PC-3 (cell line): ENCODE data around the gene SLC25A21. TPM values are rescaled to one million over a fixed set of nuclear protein-coding genes. Genes with fewer than 3 reads are reported as not detected.

ENCODE experiments used
- ATAC-seq: fragments of 200-7000 bp; cut with Tn5 transposase; 2 replicates; pipeline ENCODE4 v1.9.1; 2020; ENCODE audit warnings: mild to moderate bottlenecking, moderate library complexity
- BruUV-seq: library from RNA; stranded (reverse); fragments of 400-500 nt; replicated peaks from 2 replicates; lab custom pipeline; 2021; lab: Mats Ljungman, UMichigan
- CTCF ChIA-PET: fragments of 300-600 bp; sonication (Branson Sonifier 250); formaldehyde crosslinking; loops from one replicate; lab custom pipeline; 2022; ENCODE audit warnings: antibody characterized with exemption; lab: Charles Lee
- POLR2A ChIA-PET: fragments of 300-600 bp; sonication (Branson Sonifier 250); formaldehyde crosslinking; loops from one replicate; lab custom pipeline; 2022; ENCODE audit warnings: antibody characterized with exemption; ENCODE audit not compliant: unreplicated experiment; lab: Charles Lee
- DNase-seq: peaks from one replicate; pipeline ENCODE4 v3.0.0-alpha.2; 2015
- H2AFZ ChIP-seq: fragments of 300-600 bp; sonication (generic); 2 replicates; pipeline ENCODE4 v1.6.0; 2016; ENCODE audit warnings: antibody characterized with exemption, low read length
- H3F3A ChIP-seq: fragments of 300-600 bp; sonication (generic); one replicate; pipeline ENCODE4 v1.6.0; 2017; ENCODE audit warnings: antibody characterized with exemption, low read length, control low read depth, mild to moderate bottlenecking; ENCODE audit not compliant: unreplicated experiment
- H3K27ac ChIP-seq: fragments of 300-600 bp; sonication (generic); 2 replicates; pipeline ENCODE4 v1.5.1; 2016; ENCODE audit warnings: mild to moderate bottlenecking, low read length
- H3K27me3 ChIP-seq: fragments of 300-600 bp; sonication (generic); 2 replicates; pipeline ENCODE4 v1.6.1; 2016; ENCODE audit warnings: low read length, mixed read lengths
- H3K36me3 ChIP-seq: fragments of 300-600 bp; sonication (generic); 2 replicates; pipeline ENCODE4 v1.6.1; 2016; ENCODE audit warnings: low read depth, mixed run types, low read length, mixed read lengths
- H3K4me1 ChIP-seq: fragments of 300-600 bp; sonication (generic); 2 replicates; pipeline ENCODE4 v1.5.1; 2016; ENCODE audit warnings: low read length; ENCODE audit not compliant: insufficient read depth
- H3K4me2 ChIP-seq: fragments of 300-600 bp; sonication (generic); 2 replicates; pipeline ENCODE4 v1.6.0; 2016; ENCODE audit warnings: low read length
- H3K4me3 ChIP-seq: fragments of 300-600 bp; sonication (generic); 2 replicates; pipeline ENCODE4 v1.5.1; 2016; ENCODE audit warnings: mild to moderate bottlenecking, low read length, mixed read lengths
- H3K79me2 ChIP-seq: fragments of 300-600 bp; sonication (generic); 2 replicates; pipeline ENCODE4 v1.6.1; 2017; ENCODE audit warnings: low read length, mixed read lengths
- H3K9ac ChIP-seq: fragments of 300-600 bp; sonication (generic); 2 replicates; pipeline ENCODE4 v1.6.0; 2016; ENCODE audit warnings: mild to moderate bottlenecking, low read length
- H3K9me2 ChIP-seq: fragments of 300-600 bp; sonication (generic); replicated peaks from 2 replicates; pipeline ENCODE4 v1.6.1; 2016; ENCODE audit warnings: mixed run types, low read length, mixed read lengths
- H3K9me3 ChIP-seq: fragments of 300-600 bp; sonication (generic); 2 replicates; pipeline ENCODE4 v1.6.1; 2016; ENCODE audit warnings: low read length, mixed read lengths
- H4K20me1 ChIP-seq: fragments of 300-600 bp; sonication (generic); 2 replicates; pipeline ENCODE4 v1.6.1; 2016; ENCODE audit warnings: low read length, mixed read lengths
- EZH2 ChIP-seq: fragments of 300-600 bp; sonication (generic); IDR thresholded peaks from one replicate; pipeline ENCODE4 v1.6.1; 2017; ENCODE audit warnings: antibody characterized with exemption, mild to moderate bottlenecking, low read length; ENCODE audit not compliant: unreplicated experiment
- EZH2phosphoT487 ChIP-seq: fragments of 300-600 bp; sonication (generic); IDR thresholded peaks from 2 replicates; pipeline ENCODE4 v1.6.1; 2018; ENCODE audit warnings: mild to moderate bottlenecking, antibody characterized with exemption, low read length, borderline replicate concordance
- intact Hi-C: fragments of 100-400 bp; cut with micrococcal nuclease; formaldehyde crosslinking; loops from 2 replicates; pipeline ENCODE4 v1.9.0; 2023
- total RNA-seq: library from RNA; depleted of rRNA; stranded (reverse); fragments of >200 nt; gene quantifications from 2 replicates; pipeline ENCODE4 v1.2.3, GENCODE V29; 2014
- TF ChIP-seq, protein P1 (sequence below): fragments of 300-600 bp; sonication (generic); conservative IDR thresholded peaks from 2 replicates; pipeline ENCODE4 v1.5.1; 2017; ENCODE audit warnings: antibody characterized with exemption, low read depth, mild to moderate bottlenecking, low read length

SLC25A21 gene
- total RNA-seq, 1 experiment from 2014 or later: 0.87 TPM

DNA sequence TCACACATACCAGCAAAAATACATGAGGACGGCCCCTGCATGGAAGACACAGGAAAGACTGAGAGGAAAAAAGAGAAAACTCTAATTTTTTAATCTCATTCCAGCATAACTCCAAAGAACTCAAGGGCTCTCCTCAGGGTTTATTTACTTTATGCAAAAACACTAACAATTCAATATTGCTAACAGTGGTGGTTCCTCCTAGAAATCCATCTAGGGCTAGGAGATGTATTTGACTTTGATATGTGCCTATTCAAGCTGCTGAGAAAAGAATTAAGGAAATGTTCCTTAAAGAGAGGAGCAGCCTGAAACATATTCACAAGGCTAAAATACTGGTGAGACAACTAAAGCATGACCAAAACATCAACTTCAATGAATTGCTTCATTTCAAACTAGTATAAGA lies 57.0 kb downstream of the SLC25A21 start:
- intact Hi-C loops: no loop called here
- no peaks in the 10 kb centered on the region for H3K27me3 ChIP-seq
- no peak overlapping the region for H2AFZ ChIP-seq
- H3K9ac ChIP-seq: no peak overlapping the region
- DNase-seq: no peak
- no peak overlapping the region for H3K4me3 ChIP-seq
- TF ChIP-seq EZH2: no peak
- TF ChIP-seq, protein P1, sequence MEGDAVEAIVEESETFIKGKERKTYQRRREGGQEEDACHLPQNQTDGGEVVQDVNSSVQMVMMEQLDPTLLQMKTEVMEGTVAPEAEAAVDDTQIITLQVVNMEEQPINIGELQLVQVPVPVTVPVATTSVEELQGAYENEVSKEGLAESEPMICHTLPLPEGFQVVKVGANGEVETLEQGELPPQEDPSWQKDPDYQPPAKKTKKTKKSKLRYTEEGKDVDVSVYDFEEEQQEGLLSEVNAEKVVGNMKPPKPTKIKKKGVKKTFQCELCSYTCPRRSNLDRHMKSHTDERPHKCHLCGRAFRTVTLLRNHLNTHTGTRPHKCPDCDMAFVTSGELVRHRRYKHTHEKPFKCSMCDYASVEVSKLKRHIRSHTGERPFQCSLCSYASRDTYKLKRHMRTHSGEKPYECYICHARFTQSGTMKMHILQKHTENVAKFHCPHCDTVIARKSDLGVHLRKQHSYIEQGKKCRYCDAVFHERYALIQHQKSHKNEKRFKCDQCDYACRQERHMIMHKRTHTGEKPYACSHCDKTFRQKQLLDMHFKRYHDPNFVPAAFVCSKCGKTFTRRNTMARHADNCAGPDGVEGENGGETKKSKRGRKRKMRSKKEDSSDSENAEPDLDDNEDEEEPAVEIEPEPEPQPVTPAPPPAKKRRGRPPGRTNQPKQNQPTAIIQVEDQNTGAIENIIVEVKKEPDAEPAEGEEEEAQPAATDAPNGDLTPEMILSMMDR: no peak
- no peak for TF ChIP-seq EZH2phosphoT487
- BruUV-seq: no TSS peak
- no peaks in the 10 kb centered on the region for H3K9me3 ChIP-seq
- H3K4me2 ChIP-seq: 0 out of 2 replicates have a peak overlapping the region, but pooled peaks have one; percentile 65
- no peak for ATAC-seq
- no peaks in the 10 kb centered on the region for H3K36me3 ChIP-seq
- peaks cover 4% of the 10 kb centered on the region for H3F3A ChIP-seq
- H4K20me1 ChIP-seq: no peaks in the 10 kb centered on the region
- H3K4me1 ChIP-seq: peaks cover 51% of the 10 kb centered on the region
- no peaks in the 10 kb centered on the region for H3K79me2 ChIP-seq
- H3K27ac ChIP-seq: no peak overlapping the region
- ChIA-PET CTCF (interaction anchor here (0.6 kb wide), 1 partner anchor 467 kb away, joined by 3 read pairs; no protein-coding TSS in a partner anchor), POLR2A (no interaction called here)
- H3K9me2 ChIP-seq: no peaks in the 10 kb centered on the region

DNA sequence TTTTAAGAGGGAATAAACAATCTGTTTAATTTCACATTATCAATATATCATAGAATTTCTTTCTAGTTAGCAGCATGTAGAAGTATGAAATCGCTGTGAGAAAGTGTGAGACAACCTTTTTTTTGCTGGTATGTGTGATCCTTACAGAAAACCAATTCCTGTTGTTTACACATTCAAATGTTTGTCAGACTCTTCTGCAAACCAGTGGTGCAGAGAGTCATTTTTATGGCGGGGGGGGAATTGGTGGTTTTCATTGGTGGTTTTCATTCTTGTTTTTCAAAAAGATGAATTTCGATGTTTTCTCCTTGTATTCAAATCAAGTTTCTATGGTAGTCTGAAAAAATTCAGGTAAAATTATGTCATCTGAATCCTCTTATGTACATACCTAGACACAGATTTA lies 57.8 kb downstream of the SLC25A21 start:
- intact Hi-C loops: loop anchor here (1.0 kb wide), 2 partner anchors 66 to 78 kb away; no protein-coding TSS in a partner anchor
- Histone ChIP-seq H3K9me2 (no peaks in the 10 kb centered on the region), H3K4me3 (peak overlapping the region; percentile 27; the same call in 1 of the 2 replicates), H3K27ac (peak overlapping the region; percentile 86), H3K27me3 (no peaks in the 10 kb centered on the region), H3K9ac (peak overlapping the region; percentile 49), H3K36me3 (no peaks in the 10 kb centered on the region), H3K79me2 (no peaks in the 10 kb centered on the region), H3K9me3 (no peaks in the 10 kb centered on the region), H3F3A (peaks cover 4% of the 10 kb centered on the region), H4K20me1 (no peaks in the 10 kb centered on the region), H2AFZ (no peak overlapping the region), H3K4me1 (peaks cover 51% of the 10 kb centered on the region), H3K4me2 (peak overlapping the region; percentile 65)
- DNase-seq: peak; percentile 30
- ChIA-PET POLR2A (interaction anchor here (0.6 kb wide), 1 partner anchor 447 kb away, joined by 5 read pairs; no protein-coding TSS in a partner anchor), CTCF (no interaction called here)
- ATAC-seq: no peak
- TF ChIP-seq EZH2phosphoT487 (no peak), EZH2 (no peak)
- TF ChIP-seq, protein P1: no peak
- no TSS peak for BruUV-seq

DNA sequence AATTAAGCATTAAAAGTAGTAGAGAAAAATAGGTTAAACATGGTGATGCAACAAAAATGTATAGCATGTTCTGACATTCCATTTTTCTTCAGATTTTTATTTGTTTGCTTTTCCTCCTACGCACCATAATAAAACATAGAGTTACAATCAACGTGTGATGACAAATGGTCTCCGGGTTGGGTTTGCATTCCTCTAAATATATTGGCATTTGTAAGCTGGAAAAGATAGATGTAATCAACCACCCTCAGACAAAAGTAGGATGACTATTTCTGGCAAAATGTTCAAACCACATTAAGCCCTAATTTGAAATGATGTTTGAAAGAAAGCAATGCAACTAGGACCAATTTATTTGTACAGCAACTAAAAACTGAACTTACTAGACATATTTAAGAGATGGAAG lies 58.4 kb downstream of the SLC25A21 start:
- DNase-seq: peak; percentile 97

More for the DNA sequence above, 58.4 kb downstream of the SLC25A21 start:
- Histone ChIP-seq H3K4me3 (peak overlapping the region; percentile 27; the same call in 1 of the 2 replicates), H3K4me1 (peaks cover 51% of the 10 kb centered on the region), H3K9me2 (no peaks in the 10 kb centered on the region), H3K9ac (peak overlapping the region; percentile 53), H2AFZ (no peak overlapping the region), H4K20me1 (no peaks in the 10 kb centered on the region), H3K9me3 (no peaks in the 10 kb centered on the region), H3K27ac (peak overlapping the region; percentile 86), H3F3A (peaks cover 4% of the 10 kb centered on the region), H3K36me3 (no peaks in the 10 kb centered on the region), H3K27me3 (no peaks in the 10 kb centered on the region), H3K79me2 (no peaks in the 10 kb centered on the region), H3K4me2 (peak overlapping the region; percentile 65)
- BruUV-seq: no TSS peak
- ChIA-PET POLR2A (interaction anchor here (0.5 to 0.6 kb wide), 2 partner anchors 38 to 447 kb away, joined by 5 to 6 read pairs; no protein-coding TSS in a partner anchor), CTCF (no interaction called here)
- intact Hi-C loops: loop anchor here (1.0 kb wide), 2 partner anchors 66 to 78 kb away; no protein-coding TSS in a partner anchor
- TF ChIP-seq EZH2: no peak
- TF ChIP-seq, protein P1: no peak
- TF ChIP-seq EZH2phosphoT487: no peak
- ATAC-seq: peak; percentile 68
